ENCODE results near the gene SRSF11.

SRSF11 gene

GRCh38 chr1:70224954-70225353, 3.8 kb downstream of the SRSF11 start:
- DNase-seq = no peak

- peak; percentile 19 for DNase-seq
Measured at GRCh38 chr1:70227439-70227838, 6.3 kb downstream of the SRSF11 start.

GRCh38 chr1:70228670-70229069, 7.5 kb downstream of the SRSF11 start:
- no peak for DNase-seq

- no peak for DNase-seq
Measured at GRCh38 chr1:70231475-70231874, 10.3 kb downstream of the SRSF11 start.

GRCh38 chr1:70234733-70235132, 13.6 kb downstream of the SRSF11 start:
- no peak for DNase-seq

GRCh38 chr1:70239940-70240339, 18.8 kb downstream of the SRSF11 start:
- no peak for DNase-seq

- no peak for DNase-seq
Measured at GRCh38 chr1:70247122-70247521, 25.9 kb downstream of the SRSF11 start.

- no peak for DNase-seq
Measured at GRCh38 chr1:70247768-70248167, 26.6 kb downstream of the SRSF11 start.

- DNase-seq = no peak
Measured at GRCh38 chr1:70248729-70249128, 27.5 kb downstream of the SRSF11 start.

- DNase-seq = no peak
Measured at GRCh38 chr1:70256664-70257063, 35.5 kb downstream of the SRSF11 start.

GRCh38 chr1:70264839-70265238, 43.7 kb downstream of the SRSF11 start:
- no peak for DNase-seq

GRCh38 chr1:70265946-70266345, 44.8 kb downstream of the SRSF11 start:
- no peak for DNase-seq

- no peak for DNase-seq
Measured at GRCh38 chr1:70277875-70278274, 56.7 kb downstream of the SRSF11 start.

- no peak for DNase-seq
Measured at GRCh38 chr1:70278710-70279109, 57.5 kb downstream of the SRSF11 start.

- DNase-seq = no peak
Measured at GRCh38 chr1:70284366-70284765, 63.2 kb downstream of the SRSF11 start.

- no peak for DNase-seq
Measured at GRCh38 chr1:70286453-70286852, 65.3 kb downstream of the SRSF11 start.

- no peak for DNase-seq
Measured at GRCh38 chr1:70288166-70288565, 67.0 kb downstream of the SRSF11 start.

- DNase-seq = no peak
Measured at GRCh38 chr1:70290218-70290617, 69.0 kb downstream of the SRSF11 start.

GRCh38 chr1:70293186-70293843, 72.1 kb downstream of the SRSF11 start:
- no peak for DNase-seq

- no peak for DNase-seq
Measured at GRCh38 chr1:70295749-70296148, 74.6 kb downstream of the SRSF11 start.

- DNase-seq = no peak
Measured at GRCh38 chr1:70299472-70299871, 78.3 kb downstream of the SRSF11 start.

Data from CD4-positive, alpha-beta T cell treated with Interleukin-17A for 1 hour (primary cell).